Measurements from ENCODE around the gene MAP3K9.

The MAP3K9 gene

DNA sequence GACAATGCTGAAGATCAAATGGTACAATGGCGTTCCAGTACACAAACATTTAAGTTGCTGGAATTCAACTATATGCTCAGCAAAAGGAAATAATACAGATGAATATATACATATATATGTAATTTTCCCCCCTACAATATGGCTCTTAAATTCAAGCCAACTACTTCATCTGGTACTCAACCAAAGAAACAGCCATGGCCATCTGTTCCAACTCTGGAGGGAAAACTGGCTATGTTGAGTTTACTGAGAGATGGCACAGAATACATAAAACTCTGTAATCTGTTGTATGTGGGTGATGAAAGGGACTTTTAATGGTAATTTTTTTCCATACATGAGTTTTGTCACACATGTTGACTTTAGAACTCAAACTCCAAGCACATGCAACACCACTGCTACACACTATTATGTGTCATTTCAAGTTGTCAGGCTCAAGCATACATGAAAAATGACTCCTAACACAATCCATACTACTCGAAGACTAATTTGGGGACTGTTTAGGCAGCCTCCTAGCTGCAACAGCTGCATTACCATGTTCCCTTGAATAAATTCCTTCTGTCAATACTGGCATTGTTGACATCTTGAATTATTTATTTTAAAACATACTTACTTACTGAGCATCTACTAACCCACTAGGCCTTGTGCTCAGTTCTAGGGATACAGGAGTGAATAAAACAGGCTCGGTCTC lies 38.2 kb upstream of the MAP3K9 start:
- Histone ChIP-seq H3K4me3 (ENCODE audit: low read depth, low read length) (no peak overlapping the region), H3K9me3 (ENCODE audit: severe bottlenecking) (no peaks in the 10 kb centered on the region), H3K27me3 (ENCODE audit: insufficient read depth, low read depth, severe bottlenecking) (no peaks in the 10 kb centered on the region), H3K27ac (no peak overlapping the region), H3K36me3 (no peaks in the 10 kb centered on the region)
- DNase-seq, result no peak
- TF ChIP-seq, protein P1, sequence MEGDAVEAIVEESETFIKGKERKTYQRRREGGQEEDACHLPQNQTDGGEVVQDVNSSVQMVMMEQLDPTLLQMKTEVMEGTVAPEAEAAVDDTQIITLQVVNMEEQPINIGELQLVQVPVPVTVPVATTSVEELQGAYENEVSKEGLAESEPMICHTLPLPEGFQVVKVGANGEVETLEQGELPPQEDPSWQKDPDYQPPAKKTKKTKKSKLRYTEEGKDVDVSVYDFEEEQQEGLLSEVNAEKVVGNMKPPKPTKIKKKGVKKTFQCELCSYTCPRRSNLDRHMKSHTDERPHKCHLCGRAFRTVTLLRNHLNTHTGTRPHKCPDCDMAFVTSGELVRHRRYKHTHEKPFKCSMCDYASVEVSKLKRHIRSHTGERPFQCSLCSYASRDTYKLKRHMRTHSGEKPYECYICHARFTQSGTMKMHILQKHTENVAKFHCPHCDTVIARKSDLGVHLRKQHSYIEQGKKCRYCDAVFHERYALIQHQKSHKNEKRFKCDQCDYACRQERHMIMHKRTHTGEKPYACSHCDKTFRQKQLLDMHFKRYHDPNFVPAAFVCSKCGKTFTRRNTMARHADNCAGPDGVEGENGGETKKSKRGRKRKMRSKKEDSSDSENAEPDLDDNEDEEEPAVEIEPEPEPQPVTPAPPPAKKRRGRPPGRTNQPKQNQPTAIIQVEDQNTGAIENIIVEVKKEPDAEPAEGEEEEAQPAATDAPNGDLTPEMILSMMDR (IDR thresholded peaks at IDR 0.05; ENCODE audit: low read depth, low read length), result no peak

DNA sequence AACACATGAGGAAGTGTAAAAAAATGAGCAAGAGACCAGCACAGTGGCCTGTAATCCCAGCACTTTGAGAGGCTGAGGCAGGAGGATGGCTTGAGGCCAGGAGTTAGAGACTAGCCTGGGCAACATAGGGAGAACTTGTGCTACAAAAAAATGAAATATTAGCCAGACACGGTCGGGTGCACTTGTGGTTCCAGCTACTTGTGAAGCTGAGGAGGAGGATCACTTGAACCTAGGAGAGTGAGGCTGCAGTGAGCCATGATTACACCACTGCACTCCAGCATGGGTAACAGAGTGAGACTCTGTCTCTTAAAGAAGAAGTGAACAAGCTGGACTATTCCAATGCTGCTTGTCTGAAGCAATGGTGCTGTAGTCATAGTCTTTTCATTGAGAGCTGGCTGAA lies 36.3 kb upstream of the MAP3K9 start:
- Histone ChIP-seq H3K4me3 (ENCODE audit: low read depth, low read length) (no peak overlapping the region), H3K27ac (no peak overlapping the region), H3K9me3 (ENCODE audit: severe bottlenecking) (no peaks in the 10 kb centered on the region), H3K36me3 (no peaks in the 10 kb centered on the region), H3K27me3 (ENCODE audit: insufficient read depth, low read depth, severe bottlenecking) (no peaks in the 10 kb centered on the region)
- no peak for DNase-seq
- TF ChIP-seq, protein P1 (IDR thresholded peaks at IDR 0.05; ENCODE audit: low read depth, low read length), result no peak

DNA sequence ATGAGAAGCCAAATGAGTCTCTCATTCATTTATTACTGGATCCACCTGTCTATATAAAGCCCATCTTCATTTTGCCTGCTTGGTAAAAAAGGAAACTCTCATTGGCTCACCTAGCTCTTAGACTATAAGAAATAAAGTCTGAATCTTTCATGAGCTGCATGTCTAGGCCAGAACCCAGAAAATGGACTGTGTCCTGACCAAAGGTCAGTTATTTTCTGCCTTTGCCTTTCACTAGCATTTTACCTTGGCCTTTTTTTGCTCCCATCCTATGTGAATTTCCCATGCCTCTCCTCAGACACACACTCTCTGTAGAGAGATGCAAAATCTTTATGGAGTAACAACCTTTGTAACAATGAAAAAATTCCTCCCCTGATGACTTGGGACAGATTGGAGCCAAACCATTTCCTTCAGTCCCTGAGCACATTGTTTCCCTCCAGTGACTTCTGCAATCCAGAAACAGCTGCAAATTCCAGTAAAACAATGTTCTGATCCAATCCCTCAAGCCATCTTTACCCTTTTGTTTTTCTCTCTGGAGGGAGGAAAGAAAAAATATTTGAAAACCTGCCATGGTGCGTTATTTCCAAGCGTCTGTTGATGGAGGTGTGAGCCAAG lies 33.6 kb upstream of the MAP3K9 start:
- Histone ChIP-seq H3K27ac (no peak overlapping the region), H3K4me3 (ENCODE audit: low read depth, low read length) (no peak overlapping the region), H3K36me3 (no peaks in the 10 kb centered on the region), H3K9me3 (ENCODE audit: severe bottlenecking) (no peaks in the 10 kb centered on the region), H3K27me3 (ENCODE audit: insufficient read depth, low read depth, severe bottlenecking) (no peaks in the 10 kb centered on the region)
- DNase-seq, result no peak
- TF ChIP-seq, protein P1 (IDR thresholded peaks at IDR 0.05; ENCODE audit: low read depth, low read length), result no peak

DNA sequence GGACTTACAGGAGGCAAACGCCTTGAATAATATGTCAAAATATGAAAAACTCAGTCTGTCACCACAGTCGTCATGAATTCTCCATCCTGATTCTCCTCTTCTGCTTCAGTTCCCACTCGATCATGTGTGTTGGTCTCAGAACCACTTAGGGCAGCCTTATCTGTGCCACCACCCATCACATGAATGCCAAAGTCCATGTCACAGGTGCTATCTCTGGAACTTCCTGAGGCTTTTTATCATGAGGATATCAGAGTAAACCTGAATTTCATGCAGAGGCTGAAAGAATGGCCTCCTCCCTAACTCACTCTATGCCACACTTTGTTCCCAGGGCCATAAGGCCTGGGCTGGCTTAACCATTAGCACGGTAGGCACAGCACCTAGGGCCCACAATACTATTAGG lies 28.8 kb upstream of the MAP3K9 start:
- Histone ChIP-seq H3K27me3 (ENCODE audit: insufficient read depth, low read depth, severe bottlenecking) (no peaks in the 10 kb centered on the region), H3K4me3 (ENCODE audit: low read depth, low read length) (no peak overlapping the region), H3K9me3 (ENCODE audit: severe bottlenecking) (no peaks in the 10 kb centered on the region), H3K36me3 (no peaks in the 10 kb centered on the region), H3K27ac (no peak overlapping the region)
- DNase-seq, result no peak
- TF ChIP-seq, protein P1 (IDR thresholded peaks at IDR 0.05; ENCODE audit: low read depth, low read length), result no peak

DNA sequence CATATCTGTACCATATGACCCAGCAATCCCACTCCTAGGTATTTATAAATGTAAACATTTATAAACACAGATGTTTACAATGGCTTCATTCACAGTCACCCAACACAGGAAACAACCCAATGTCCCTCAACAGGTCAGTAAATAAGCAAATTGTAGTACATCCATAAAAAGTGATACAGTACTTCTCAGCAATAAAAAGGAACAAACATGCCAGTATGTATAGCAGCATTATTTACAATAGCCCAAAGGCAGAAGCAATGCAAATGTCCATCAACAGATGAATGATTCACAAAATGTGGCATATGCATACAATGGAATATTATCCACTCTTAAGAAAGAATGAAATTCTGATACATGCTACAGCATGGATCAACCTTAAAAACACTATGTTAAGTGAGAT lies 27.6 kb upstream of the MAP3K9 start:
- no peak for DNase-seq
- no peaks in the 10 kb centered on the region for H3K9me3 ChIP-seq (ENCODE audit: severe bottlenecking)
- H3K27me3 ChIP-seq (ENCODE audit: insufficient read depth, low read depth, severe bottlenecking), result no peaks in the 10 kb centered on the region
- TF ChIP-seq, protein P1 (IDR thresholded peaks at IDR 0.05; ENCODE audit: low read depth, low read length), result no peak
- no peak overlapping the region for H3K4me3 ChIP-seq (ENCODE audit: low read depth, low read length)
- no peak overlapping the region for H3K27ac ChIP-seq
- H3K36me3 ChIP-seq, result no peaks in the 10 kb centered on the region

DNA sequence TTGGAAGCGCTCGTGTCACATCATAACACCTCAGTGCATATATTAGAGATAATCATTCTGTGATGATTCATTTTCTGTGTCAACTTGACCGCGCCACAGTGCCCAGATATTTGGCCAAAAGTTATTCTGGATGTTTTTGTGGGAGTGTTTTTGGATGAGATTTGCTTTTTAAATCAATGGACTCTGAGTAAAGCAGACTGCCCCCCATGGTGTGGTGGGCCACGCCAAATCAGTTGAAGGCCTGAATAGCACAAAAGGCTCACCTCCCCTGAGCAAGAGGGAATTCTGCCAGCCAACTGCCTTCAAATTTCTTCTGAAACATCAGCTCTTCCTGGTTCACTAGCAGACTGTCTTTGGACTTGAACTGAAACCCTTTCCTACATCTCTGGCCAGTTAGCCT lies 24.6 kb upstream of the MAP3K9 start:
- H3K9me3 ChIP-seq (ENCODE audit: severe bottlenecking), result no peaks in the 10 kb centered on the region
- TF ChIP-seq, protein P1 (IDR thresholded peaks at IDR 0.05; ENCODE audit: low read depth, low read length), result no peak
- no peak for DNase-seq
- H3K4me3 ChIP-seq (ENCODE audit: low read depth, low read length), result no peak overlapping the region
- H3K27me3 ChIP-seq (ENCODE audit: insufficient read depth, low read depth, severe bottlenecking), result no peaks in the 10 kb centered on the region
- no peak overlapping the region for H3K27ac ChIP-seq
- H3K36me3 ChIP-seq, result no peaks in the 10 kb centered on the region
